ENCODE measurements around the gene PDE7B.

DNA sequence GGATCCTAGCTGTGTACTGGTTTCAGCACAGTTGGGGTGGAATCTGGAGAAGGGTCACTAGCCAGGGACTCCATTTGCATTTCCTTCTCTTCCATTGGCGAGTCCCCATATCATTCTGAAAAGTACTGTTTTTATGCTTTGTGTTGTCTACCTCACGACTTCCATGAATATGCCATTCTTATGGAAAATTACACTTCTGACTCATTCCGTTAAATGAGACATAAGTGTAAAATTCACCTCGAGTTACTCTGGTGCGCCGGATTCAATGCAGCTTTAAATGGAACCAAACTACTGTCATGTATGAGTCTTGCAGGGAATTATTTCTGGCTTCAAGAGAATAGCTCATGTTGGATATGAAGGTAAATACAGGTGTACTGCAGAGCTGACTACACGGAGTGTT, 99.2 kb downstream of the PDE7B start:
- TF ChIP-seq ZNF561 (tag by site-specific recombination; IDR thresholded peaks at IDR 0.05; ENCODE audit: borderline replicate concordance) = no peak
- TF ChIP-seq, protein P1, sequence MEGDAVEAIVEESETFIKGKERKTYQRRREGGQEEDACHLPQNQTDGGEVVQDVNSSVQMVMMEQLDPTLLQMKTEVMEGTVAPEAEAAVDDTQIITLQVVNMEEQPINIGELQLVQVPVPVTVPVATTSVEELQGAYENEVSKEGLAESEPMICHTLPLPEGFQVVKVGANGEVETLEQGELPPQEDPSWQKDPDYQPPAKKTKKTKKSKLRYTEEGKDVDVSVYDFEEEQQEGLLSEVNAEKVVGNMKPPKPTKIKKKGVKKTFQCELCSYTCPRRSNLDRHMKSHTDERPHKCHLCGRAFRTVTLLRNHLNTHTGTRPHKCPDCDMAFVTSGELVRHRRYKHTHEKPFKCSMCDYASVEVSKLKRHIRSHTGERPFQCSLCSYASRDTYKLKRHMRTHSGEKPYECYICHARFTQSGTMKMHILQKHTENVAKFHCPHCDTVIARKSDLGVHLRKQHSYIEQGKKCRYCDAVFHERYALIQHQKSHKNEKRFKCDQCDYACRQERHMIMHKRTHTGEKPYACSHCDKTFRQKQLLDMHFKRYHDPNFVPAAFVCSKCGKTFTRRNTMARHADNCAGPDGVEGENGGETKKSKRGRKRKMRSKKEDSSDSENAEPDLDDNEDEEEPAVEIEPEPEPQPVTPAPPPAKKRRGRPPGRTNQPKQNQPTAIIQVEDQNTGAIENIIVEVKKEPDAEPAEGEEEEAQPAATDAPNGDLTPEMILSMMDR (tag by site-specific recombination; IDR thresholded peaks at IDR 0.05) = no peak
- TF ChIP-seq SP7 (tag by site-specific recombination; IDR thresholded peaks at IDR 0.05) = no peak
- TF ChIP-seq, protein P2, sequence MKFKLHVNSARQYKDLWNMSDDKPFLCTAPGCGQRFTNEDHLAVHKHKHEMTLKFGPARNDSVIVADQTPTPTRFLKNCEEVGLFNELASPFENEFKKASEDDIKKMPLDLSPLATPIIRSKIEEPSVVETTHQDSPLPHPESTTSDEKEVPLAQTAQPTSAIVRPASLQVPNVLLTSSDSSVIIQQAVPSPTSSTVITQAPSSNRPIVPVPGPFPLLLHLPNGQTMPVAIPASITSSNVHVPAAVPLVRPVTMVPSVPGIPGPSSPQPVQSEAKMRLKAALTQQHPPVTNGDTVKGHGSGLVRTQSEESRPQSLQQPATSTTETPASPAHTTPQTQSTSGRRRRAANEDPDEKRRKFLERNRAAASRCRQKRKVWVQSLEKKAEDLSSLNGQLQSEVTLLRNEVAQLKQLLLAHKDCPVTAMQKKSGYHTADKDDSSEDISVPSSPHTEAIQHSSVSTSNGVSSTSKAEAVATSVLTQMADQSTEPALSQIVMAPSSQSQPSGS (tag by site-specific recombination; IDR thresholded peaks at IDR 0.05; ENCODE audit: low read depth) = no peak
- TF ChIP-seq ZNF155 (tag by site-specific recombination; IDR thresholded peaks at IDR 0.05) = no peak
- TF ChIP-seq ZNF776 (tag by site-specific recombination; IDR thresholded peaks at IDR 0.05; ENCODE audit: borderline replicate concordance) = no peak
- TF ChIP-seq ZFHX2 (tag by site-specific recombination; conservative IDR thresholded peaks at IDR 0.05) = no peak
- TF ChIP-seq ZNF596 (tag by site-specific recombination; IDR thresholded peaks at IDR 0.05) = no peak
- no peak for TF ChIP-seq ZNF239 (tag by site-specific recombination; IDR thresholded peaks at IDR 0.05)
- TF ChIP-seq, protein P3, sequence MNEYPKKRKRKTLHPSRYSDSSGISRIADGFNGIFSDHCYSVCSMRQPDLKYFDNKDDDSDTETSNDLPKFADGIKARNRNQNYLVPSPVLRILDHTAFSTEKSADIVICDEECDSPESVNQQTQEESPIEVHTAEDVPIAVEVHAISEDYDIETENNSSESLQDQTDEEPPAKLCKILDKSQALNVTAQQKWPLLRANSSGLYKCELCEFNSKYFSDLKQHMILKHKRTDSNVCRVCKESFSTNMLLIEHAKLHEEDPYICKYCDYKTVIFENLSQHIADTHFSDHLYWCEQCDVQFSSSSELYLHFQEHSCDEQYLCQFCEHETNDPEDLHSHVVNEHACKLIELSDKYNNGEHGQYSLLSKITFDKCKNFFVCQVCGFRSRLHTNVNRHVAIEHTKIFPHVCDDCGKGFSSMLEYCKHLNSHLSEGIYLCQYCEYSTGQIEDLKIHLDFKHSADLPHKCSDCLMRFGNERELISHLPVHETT (tag by site-specific recombination; IDR thresholded peaks at IDR 0.05) = no peak

Measured in HEK293 (cell line).